ENCODE results near the gene WDR59.
"Not testable (repeated sequence)": the region's sequence is repeated elsewhere in the genome, so short reads cannot be mapped to it uniquely, and the experiment has no call there.

The WDR59 gene

GRCh38 chr16:75013123-75013522, 28.2 kb upstream of the WDR59 start:
- not testable (repeated sequence) for H3K4me3 ChIP-seq (ENCODE audit: low read depth, low read length); DNase-seq (ENCODE audit: low read depth)

- DNase-seq (ENCODE audit: low read depth), result no peak
- H3K4me3 ChIP-seq (ENCODE audit: low read depth, low read length), result no peak overlapping the region
These were observed 27.6 kb upstream of the WDR59 start for GRCh38 chr16:75012380-75013081.

- peak; percentile 75 for DNase-seq (ENCODE audit: low read depth)
- no peak overlapping the region for H3K4me3 ChIP-seq (ENCODE audit: low read depth, low read length)
These were observed 26.8 kb upstream of the WDR59 start for GRCh38 chr16:75011634-75012307.

GRCh38 chr16:75010427-75010826, 25.5 kb upstream of the WDR59 start:
- H3K4me3 ChIP-seq (ENCODE audit: low read depth, low read length), result no peak overlapping the region
- DNase-seq (ENCODE audit: low read depth), result no peak

GRCh38 chr16:75007443-75007842, 22.5 kb upstream of the WDR59 start:
- no peak overlapping the region for H3K4me3 ChIP-seq (ENCODE audit: low read depth, low read length)
- no peak for DNase-seq (ENCODE audit: low read depth)

- no peak overlapping the region for H3K4me3 ChIP-seq (ENCODE audit: low read depth, low read length)
- DNase-seq (ENCODE audit: low read depth), result no peak
These were observed 20.8 kb upstream of the WDR59 start for GRCh38 chr16:75005697-75006096.

GRCh38 chr16:75004460-75004859, 19.5 kb upstream of the WDR59 start:
- DNase-seq (ENCODE audit: low read depth), result no peak
- no peak overlapping the region for H3K4me3 ChIP-seq (ENCODE audit: low read depth, low read length)

GRCh38 chr16:75003931-75004330, 19.0 kb upstream of the WDR59 start:
- no peak overlapping the region for H3K4me3 ChIP-seq (ENCODE audit: low read depth, low read length)

GRCh38 chr16:75002474-75002873, 17.6 kb upstream of the WDR59 start:
- DNase-seq (ENCODE audit: low read depth), result no peak
- H3K4me3 ChIP-seq (ENCODE audit: low read depth, low read length), result no peak overlapping the region

More at GRCh38 chr16:75003931-75004330, 19.0 kb upstream of the WDR59 start:
- DNase-seq (ENCODE audit: low read depth), result no peak

- peak overlapping the region; percentile 77 for H3K4me3 ChIP-seq (ENCODE audit: low read depth, low read length)
- DNase-seq (ENCODE audit: low read depth), result no peak
These were observed 15.7 kb upstream of the WDR59 start for GRCh38 chr16:75000481-75001081.

- H3K4me3 ChIP-seq (ENCODE audit: low read depth, low read length), result peak overlapping the region; percentile 77
- no peak for DNase-seq (ENCODE audit: low read depth)
These were observed 14.9 kb upstream of the WDR59 start for GRCh38 chr16:74999609-75000480.

- H3K4me3 ChIP-seq (ENCODE audit: low read depth, low read length), result peak overlapping the region; percentile 77
- DNase-seq (ENCODE audit: low read depth), result no peak
These were observed 14.3 kb upstream of the WDR59 start for GRCh38 chr16:74999219-74999608.

- peak within 1 kb of the TSS; percentile 77 for H3K4me3 ChIP-seq (ENCODE audit: low read depth, low read length)
- DNase-seq (ENCODE audit: low read depth), result peak; percentile 27
These were observed 13.7 kb upstream of the WDR59 start, which contains the start of gene ZNRF1 for GRCh38 chr16:74998481-74999218. Gene ZNRF1, plus strand, starts transcription at chr16:74999024. Its CDS starts 648 bp downstream, at chr16:74999672.

GRCh38 chr16:74997042-74997491, 12.1 kb upstream of the WDR59 start:
- H3K4me3 ChIP-seq (ENCODE audit: low read depth, low read length), result no peak overlapping the region
- no peak for DNase-seq (ENCODE audit: low read depth)

- DNase-seq (ENCODE audit: low read depth), result no peak
- H3K4me3 ChIP-seq (ENCODE audit: low read depth, low read length), result no peak overlapping the region
These were observed 11.1 kb upstream of the WDR59 start for GRCh38 chr16:74995986-74996385.

- DNase-seq (ENCODE audit: low read depth), result no peak
- no peak overlapping the region for H3K4me3 ChIP-seq (ENCODE audit: low read depth, low read length)
These were observed 6.9 kb upstream of the WDR59 start for GRCh38 chr16:74991593-74992403.

GRCh38 chr16:74991268-74991592, 6.3 kb upstream of the WDR59 start:
- DNase-seq (ENCODE audit: low read depth), result no peak
- H3K4me3 ChIP-seq (ENCODE audit: low read depth, low read length), result no peak overlapping the region

GRCh38 chr16:74990832-74991231, 5.9 kb upstream of the WDR59 start:
- no peak overlapping the region for H3K4me3 ChIP-seq (ENCODE audit: low read depth, low read length)
- no peak for DNase-seq (ENCODE audit: low read depth)
